NCI-H1092 (cell line): ENCODE data around the gene SORD.
"Not testable (repeated sequence)": the region's sequence is repeated elsewhere in the genome, so short reads cannot be mapped to it uniquely, and the experiment has no call there.

ENCODE experiments used
- DNase-seq: peaks from one replicate; lab custom pipeline; 2025; lab: John Stamatoyannopoulos, UW

The SORD gene

GRCh38 chr15:45024649-45025048 is 1.7 kb downstream of the SORD start:
- DNase-seq: not testable (repeated sequence)

GRCh38 chr15:45025627-45026026 is 2.6 kb downstream of the SORD start:
- not testable (repeated sequence) for DNase-seq

- DNase-seq: no peak
Measured at GRCh38 chr15:45026651-45027190, 3.7 kb downstream of the SORD start.

- no peak for DNase-seq
Measured at GRCh38 chr15:45027220-45027619, 4.2 kb downstream of the SORD start.

GRCh38 chr15:45030743-45031142 is 7.7 kb downstream of the SORD start:
- DNase-seq: no peak

GRCh38 chr15:45031522-45032028 is 8.6 kb downstream of the SORD start:
- not testable (repeated sequence) for DNase-seq

GRCh38 chr15:45032501-45032900 is 9.5 kb downstream of the SORD start:
- not testable (repeated sequence) for DNase-seq

GRCh38 chr15:45034087-45034486 is 11.1 kb downstream of the SORD start:
- not testable (repeated sequence) for DNase-seq

GRCh38 chr15:45034600-45035375 is 11.8 kb downstream of the SORD start:
- not testable (repeated sequence) for DNase-seq

GRCh38 chr15:45036812-45037781 is 14.1 kb downstream of the SORD start:
- peak; percentile 50 for DNase-seq

GRCh38 chr15:45037936-45038335 is 14.9 kb downstream of the SORD start:
- no peak for DNase-seq

- DNase-seq: not testable (repeated sequence)
Measured at GRCh38 chr15:45040396-45040795, 17.4 kb downstream of the SORD start.

- DNase-seq: not testable (repeated sequence)
Measured at GRCh38 chr15:45041538-45041937, 18.5 kb downstream of the SORD start.

- not testable (repeated sequence) for DNase-seq
Measured at GRCh38 chr15:45042859-45043258, 19.9 kb downstream of the SORD start.

GRCh38 chr15:45044270-45044669 is 21.3 kb downstream of the SORD start:
- DNase-seq: not testable (repeated sequence)

GRCh38 chr15:45048449-45048793 is 25.4 kb downstream of the SORD start:
- DNase-seq: not testable (repeated sequence)

- DNase-seq: no peak
Measured at GRCh38 chr15:45048794-45049631, 26.0 kb downstream of the SORD start.

GRCh38 chr15:45050587-45050986 is 27.6 kb downstream of the SORD start:
- DNase-seq: no peak

GRCh38 chr15:45052676-45053075 is 29.7 kb downstream of the SORD start:
- DNase-seq: not testable (repeated sequence)

GRCh38 chr15:45058690-45059675 is 36.0 kb downstream of the SORD start:
- DNase-seq: not testable (repeated sequence)
